H9 (cell line): ENCODE data around the gene KCNMB1. TPM values are rescaled to one million over a fixed set of nuclear protein-coding genes. Genes with fewer than 3 reads are reported as not detected.

Experiments used
- DNase-seq: peaks from one replicate; pipeline ENCODE4 v3.0.0-alpha.2; 2017
- H2AFZ ChIP-seq: one replicate; pipeline ENCODE4 v1.6.1; 2013; ENCODE audit warnings: mild to moderate bottlenecking, low read length, control low read depth, moderate library complexity
- H2AK5ac ChIP-seq: 2 replicates; pipeline ENCODE4 v1.6.1; 2013; ENCODE audit warnings: low read length, control low read depth, mixed read lengths; ENCODE audit not compliant: insufficient read length
- H2BK120ac ChIP-seq: one replicate; pipeline ENCODE4 v1.6.1; 2013; ENCODE audit warnings: low read depth, mild to moderate bottlenecking, low read length, control low read depth, inconsistent platforms; ENCODE audit not compliant: poor library complexity, severe bottlenecking
- H2BK12ac ChIP-seq: 2 replicates; pipeline ENCODE4 v1.6.1; 2013; ENCODE audit warnings: low read length, control low read depth, mixed read lengths, low read depth; ENCODE audit not compliant: insufficient read length
- H2BK15ac ChIP-seq: 2 replicates; pipeline ENCODE4 v1.6.1; 2013; ENCODE audit warnings: low read depth, low read length, control low read depth
- H2BK20ac ChIP-seq: one replicate; pipeline ENCODE4 v1.6.1; 2013; ENCODE audit warnings: low read depth, mild to moderate bottlenecking, low read length, control low read depth, inconsistent platforms; ENCODE audit not compliant: poor library complexity, severe bottlenecking
- H2BK5ac ChIP-seq: 2 replicates; pipeline ENCODE4 v1.6.1; 2013; ENCODE audit warnings: low read length, control low read depth, mixed read lengths; ENCODE audit not compliant: insufficient read length
- H3K14ac ChIP-seq: 2 replicates; pipeline ENCODE4 v1.6.1; 2013; ENCODE audit warnings: low read length, control low read depth; ENCODE audit not compliant: insufficient read depth
- H3K18ac ChIP-seq: 2 replicates; pipeline ENCODE4 v1.6.1; 2013; ENCODE audit warnings: low read depth, mild to moderate bottlenecking, mixed read lengths, low read length, control low read depth; ENCODE audit not compliant: insufficient read length
- H3K23ac ChIP-seq: 2 replicates; pipeline ENCODE4 v1.6.1; 2013; ENCODE audit warnings: low read length, control low read depth, mixed read lengths, low read depth; ENCODE audit not compliant: insufficient read length
- H3K23me2 ChIP-seq: 2 replicates; pipeline ENCODE4 v1.6.1; 2013; ENCODE audit warnings: low read depth, mild to moderate bottlenecking, mixed read lengths, low read length, control low read depth; ENCODE audit not compliant: insufficient read length, poor library complexity, severe bottlenecking
- H3K27ac ChIP-seq: 2 replicates; pipeline ENCODE4 v1.5.1; 2013; ENCODE audit warnings: low read length, control low read depth, mixed read lengths, low read depth; ENCODE audit not compliant: insufficient read length
- H3K27me3 ChIP-seq: 2 replicates; pipeline ENCODE4 v1.6.1; 2013; ENCODE audit warnings: low read length, control low read depth, inconsistent platforms; ENCODE audit not compliant: insufficient read depth
- H3K4ac ChIP-seq: 2 replicates; pipeline ENCODE4 v1.6.1; 2013; ENCODE audit warnings: low read depth, mild to moderate bottlenecking, control low read depth, inconsistent platforms, low read length, moderate library complexity
- H3K4me1 ChIP-seq: 2 replicates; pipeline ENCODE4 v1.6.1; 2013; ENCODE audit warnings: low read length, control low read depth, inconsistent platforms; ENCODE audit not compliant: insufficient read depth
- H3K4me2 ChIP-seq: 2 replicates; pipeline ENCODE4 v1.6.1; 2013; ENCODE audit warnings: low read length, control low read depth, mixed read lengths; ENCODE audit not compliant: insufficient read length, insufficient read depth
- H3K56ac ChIP-seq: 2 replicates; pipeline ENCODE4 v1.6.1; 2013; ENCODE audit warnings: low read depth, mild to moderate bottlenecking, mixed read lengths, low read length, control low read depth; ENCODE audit not compliant: insufficient read length
- H3K79me1 ChIP-seq: 2 replicates; pipeline ENCODE4 v1.6.1; 2013; ENCODE audit warnings: low read depth, mild to moderate bottlenecking, moderate library complexity, low read length, control low read depth, inconsistent platforms; ENCODE audit not compliant: insufficient read depth, poor library complexity, severe bottlenecking
- H3K79me2 ChIP-seq: 2 replicates; pipeline ENCODE4 v1.6.1; 2013; ENCODE audit warnings: low read length, control low read depth, inconsistent platforms; ENCODE audit not compliant: insufficient read depth
- H3K9ac ChIP-seq: 2 replicates; pipeline ENCODE4 v1.6.1; 2013; ENCODE audit warnings: low read length, control low read depth, mixed read lengths; ENCODE audit not compliant: insufficient read length; ENCODE audit errors: extremely low read depth
- H3K9me3 ChIP-seq: one replicate; pipeline ENCODE4 v1.6.1; 2013; ENCODE audit warnings: low read depth, low read length, inconsistent platforms; ENCODE audit not compliant: control insufficient read depth
- H3T11ph ChIP-seq: one replicate; pipeline ENCODE4 v1.6.1; 2013; ENCODE audit warnings: mild to moderate bottlenecking, low read length, control low read depth, inconsistent platforms
- H4K20me1 ChIP-seq: one replicate; pipeline ENCODE4 v1.6.1; 2013; ENCODE audit not compliant: control insufficient read depth, insufficient read length, insufficient read depth
- H4K5ac ChIP-seq: 2 replicates; pipeline ENCODE4 v1.6.1; 2013; ENCODE audit warnings: low read depth, mild to moderate bottlenecking, mixed read lengths, low read length, control low read depth; ENCODE audit not compliant: insufficient read length
- H4K8ac ChIP-seq: replicated peaks from 2 replicates; pipeline ENCODE4 v1.6.1; 2013; ENCODE audit warnings: low read length, control low read depth, mixed read lengths, low read depth; ENCODE audit not compliant: insufficient read length
- H4K91ac ChIP-seq: 2 replicates; pipeline ENCODE4 v1.6.1; 2013; ENCODE audit warnings: low read depth, mild to moderate bottlenecking, moderate library complexity, mixed read lengths, low read length, control low read depth; ENCODE audit not compliant: insufficient read length
- H3K27ac Mint-ChIP-seq, 3 experiments: 2 replicates in 2 of 3; 3 replicates in 1 of 3; pipeline ENCODE4 v1.8.0; 2020 to 2021; ENCODE audit warnings: mixed read lengths in 3 of 3, mild to moderate bottlenecking in 1 of 3, moderate library complexity in 1 of 3
- H3K27me3 Mint-ChIP-seq: 2 replicates; pipeline ENCODE4 v1.8.0; 2021; ENCODE audit warnings: low read depth, mild to moderate bottlenecking, moderate library complexity, mixed read lengths
- H3K36me3 Mint-ChIP-seq, 3 experiments: 2 replicates in 2 of 3; 3 replicates in 1 of 3; pipeline ENCODE4 v1.8.0; 2020 to 2021; ENCODE audit warnings: low read depth in 3 of 3, mixed read lengths in 3 of 3; ENCODE audit not compliant: insufficient read depth in 1 of 3
- H3K4me1 Mint-ChIP-seq, 2 experiments: 2 replicates each; pipeline ENCODE4 v1.8.0; 2020; ENCODE audit warnings: mixed read lengths in 2 of 2
- H3K4me3 Mint-ChIP-seq, 2 experiments: 2 replicates in 1 of 2; 3 replicates in 1 of 2; pipeline ENCODE4 v1.8.0; 2020 to 2021; ENCODE audit warnings: mild to moderate bottlenecking in 2 of 2, mixed read lengths in 2 of 2, moderate library complexity in 1 of 2
- H3K9me3 Mint-ChIP-seq, 2 experiments: 2 replicates in 1 of 2; 3 replicates in 1 of 2; pipeline ENCODE4 v1.8.0; 2020; ENCODE audit warnings: mild to moderate bottlenecking in 2 of 2, mixed read lengths in 2 of 2, moderate library complexity in 1 of 2
- WGBS: extraction: QIAGEN DNeasy Blood & Tissue Kit; methylation state at CpG from one replicate; pipeline ENCODE4 v1.1.7; 2013; ENCODE audit warnings: missing lambda C conversion rate, low lambda C conversion rate, mixed read lengths; ENCODE audit not compliant: insufficient read length; ENCODE audit errors: extremely low coverage; 5-methylcytosine and 5-hydroxymethylcytosine counted together
- total RNA-seq: library from RNA; stranded (reverse); gene quantifications from 2 replicates; pipeline ENCODE4 v1.2.1, GENCODE V29; 2021
- TF ChIP-seq, protein P1 (sequence below): fragments of 200-600 bp; sonication (generic); conservative IDR thresholded peaks from 3 replicates; pipeline ENCODE4 v1.8.0; 2021; ENCODE audit warnings: antibody characterized with exemption, mild to moderate bottlenecking

The KCNMB1 gene
- total RNA-seq, 1 experiment from 2014 or later = 0.28 TPM

DNA sequence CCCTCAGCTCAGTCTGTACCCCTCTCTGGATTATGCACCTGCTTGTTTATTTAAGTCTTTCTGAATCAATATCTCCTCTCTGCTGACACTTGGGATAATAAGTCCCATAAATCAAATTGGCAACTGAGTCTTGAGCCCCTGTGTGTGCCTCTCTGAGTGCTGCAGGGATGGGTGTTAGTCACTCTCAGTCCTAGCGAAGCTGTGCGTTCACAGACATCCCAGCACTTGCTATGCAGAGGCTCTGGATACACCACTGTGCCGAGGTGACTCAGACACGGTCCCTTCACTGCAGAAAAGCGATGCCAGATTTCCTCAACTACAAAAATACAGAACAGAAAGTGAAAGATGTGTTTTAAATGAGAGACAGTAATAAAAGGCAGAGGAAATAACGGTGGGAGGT, 4.1 kb upstream of the KCNMB1 start:
- Mint-ChIP-seq H3K4me1 (peaks cover 78 to 82% of the 10 kb centered on the region in 2 experiments), H3K27ac (peak overlapping the region in 2 of 3 experiments; percentile 5 to 56; a peak in 3 of 7 replicates), H3K9me3 (no peaks in the 10 kb centered on the region; a peak in 1 of 5 replicates), H3K4me3 (no peak overlapping the region), H3K27me3 (no peaks in the 10 kb centered on the region), H3K36me3 (no peaks in the 10 kb centered on the region)
- H2BK12ac ChIP-seq = no peak overlapping the region
- no peak overlapping the region for H2BK5ac ChIP-seq
- no peak overlapping the region for H3K56ac ChIP-seq
- H3K27me3 ChIP-seq = no peaks in the 10 kb centered on the region
- TF ChIP-seq, protein P1, sequence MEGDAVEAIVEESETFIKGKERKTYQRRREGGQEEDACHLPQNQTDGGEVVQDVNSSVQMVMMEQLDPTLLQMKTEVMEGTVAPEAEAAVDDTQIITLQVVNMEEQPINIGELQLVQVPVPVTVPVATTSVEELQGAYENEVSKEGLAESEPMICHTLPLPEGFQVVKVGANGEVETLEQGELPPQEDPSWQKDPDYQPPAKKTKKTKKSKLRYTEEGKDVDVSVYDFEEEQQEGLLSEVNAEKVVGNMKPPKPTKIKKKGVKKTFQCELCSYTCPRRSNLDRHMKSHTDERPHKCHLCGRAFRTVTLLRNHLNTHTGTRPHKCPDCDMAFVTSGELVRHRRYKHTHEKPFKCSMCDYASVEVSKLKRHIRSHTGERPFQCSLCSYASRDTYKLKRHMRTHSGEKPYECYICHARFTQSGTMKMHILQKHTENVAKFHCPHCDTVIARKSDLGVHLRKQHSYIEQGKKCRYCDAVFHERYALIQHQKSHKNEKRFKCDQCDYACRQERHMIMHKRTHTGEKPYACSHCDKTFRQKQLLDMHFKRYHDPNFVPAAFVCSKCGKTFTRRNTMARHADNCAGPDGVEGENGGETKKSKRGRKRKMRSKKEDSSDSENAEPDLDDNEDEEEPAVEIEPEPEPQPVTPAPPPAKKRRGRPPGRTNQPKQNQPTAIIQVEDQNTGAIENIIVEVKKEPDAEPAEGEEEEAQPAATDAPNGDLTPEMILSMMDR = no peak
- no peak overlapping the region for H2BK20ac ChIP-seq
- H4K91ac ChIP-seq = no peak overlapping the region
- 100% methylated on average over 1 of the region's 6 CpGs for WGBS
- no peaks in the 10 kb centered on the region for H4K20me1 ChIP-seq
- no peaks in the 10 kb centered on the region for H3K79me1 ChIP-seq
- H3K9me3 ChIP-seq = no peaks in the 10 kb centered on the region
- no peak overlapping the region for H4K5ac ChIP-seq
- no peak overlapping the region for H2BK120ac ChIP-seq
- no peak for DNase-seq
- no peak overlapping the region for H2AFZ ChIP-seq
- H3K4me1 ChIP-seq = peaks cover 21% of the 10 kb centered on the region
- no peak overlapping the region for H3K4me2 ChIP-seq
- no peak overlapping the region for H2BK15ac ChIP-seq
- no peak overlapping the region for H3K27ac ChIP-seq
- no peak overlapping the region for H4K8ac ChIP-seq
- no peak overlapping the region for H3K14ac ChIP-seq
- no peaks in the 10 kb centered on the region for H3K23me2 ChIP-seq
- no peak overlapping the region for H3K9ac ChIP-seq
- H3K23ac ChIP-seq = no peak overlapping the region
- H3K4ac ChIP-seq = no peak overlapping the region
- no peaks in the 10 kb centered on the region for H3K79me2 ChIP-seq
- H3T11ph ChIP-seq = no peak overlapping the region
- H3K18ac ChIP-seq = no peak overlapping the region
- no peak overlapping the region for H2AK5ac ChIP-seq
